ENCODE data around the gene UST.
"Not testable (repeated sequence)": the region's sequence is repeated elsewhere in the genome, so short reads cannot be mapped to it uniquely, and the experiment has no call there.

UST gene

GRCh38 chr6:148912252-148912651 is 165.4 kb downstream of the UST start:
- DNase-seq: no peak

GRCh38 chr6:148915810-148916209 is 169.0 kb downstream of the UST start:
- no peak for DNase-seq

DNA sequence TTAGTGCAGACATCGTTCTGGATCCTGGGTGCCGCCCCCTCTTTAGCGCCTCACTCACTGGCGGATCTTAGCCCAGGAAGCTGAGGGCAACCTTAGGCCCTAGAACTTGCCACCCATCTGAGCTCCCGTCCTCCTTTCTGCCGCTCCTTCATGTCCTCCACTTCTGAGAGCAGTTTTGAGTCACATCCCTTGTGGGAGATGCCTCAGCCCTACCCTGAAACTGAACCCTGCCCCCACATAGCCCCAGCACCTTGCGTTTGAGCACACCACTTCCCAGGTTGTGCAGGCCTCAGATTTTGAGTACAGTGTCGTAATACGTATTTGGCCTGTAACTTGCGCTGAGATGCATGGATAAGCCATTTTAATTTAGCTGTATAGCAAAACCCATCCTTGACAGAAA is 169.7 kb downstream of the UST start:
- DNase-seq: not testable (repeated sequence)

DNA sequence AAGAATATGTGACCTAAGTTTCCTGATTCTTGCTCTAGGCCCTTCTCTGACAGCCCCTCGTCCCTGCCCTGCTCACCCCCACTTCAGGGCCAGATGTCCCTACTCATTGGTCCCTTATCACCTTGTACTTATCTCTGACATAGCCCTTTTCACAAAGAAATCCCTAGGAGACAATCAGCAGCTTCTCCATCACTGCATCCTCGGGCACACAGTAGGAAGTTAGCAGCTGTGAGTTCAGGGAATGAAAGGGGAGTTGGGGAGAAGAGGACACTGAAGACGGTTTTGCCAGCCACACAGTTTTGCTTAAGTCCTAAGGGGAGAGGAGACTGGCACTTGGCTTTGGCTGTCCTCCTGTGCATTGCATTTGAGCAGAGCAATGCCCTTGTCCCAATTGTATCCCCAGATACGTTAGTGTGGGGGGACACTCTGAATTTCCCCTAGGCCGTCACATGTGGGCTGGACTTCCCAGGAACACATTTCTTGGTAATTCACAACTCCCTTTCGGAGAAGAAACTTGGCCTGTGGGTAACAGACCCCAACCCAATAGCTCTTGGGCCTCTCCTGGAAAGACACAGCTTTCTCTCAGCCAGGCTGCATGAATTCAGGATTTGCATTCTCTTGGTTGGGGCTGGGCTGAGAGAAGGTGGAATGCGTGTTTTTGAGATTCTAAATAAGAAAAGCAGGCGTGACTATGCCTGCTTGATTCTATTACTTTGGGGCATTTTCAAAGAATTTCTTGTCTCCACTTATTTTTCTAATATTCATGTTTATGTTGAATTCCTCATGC is 177.6 kb downstream of the UST start:
- DNase-seq: no peak

DNA sequence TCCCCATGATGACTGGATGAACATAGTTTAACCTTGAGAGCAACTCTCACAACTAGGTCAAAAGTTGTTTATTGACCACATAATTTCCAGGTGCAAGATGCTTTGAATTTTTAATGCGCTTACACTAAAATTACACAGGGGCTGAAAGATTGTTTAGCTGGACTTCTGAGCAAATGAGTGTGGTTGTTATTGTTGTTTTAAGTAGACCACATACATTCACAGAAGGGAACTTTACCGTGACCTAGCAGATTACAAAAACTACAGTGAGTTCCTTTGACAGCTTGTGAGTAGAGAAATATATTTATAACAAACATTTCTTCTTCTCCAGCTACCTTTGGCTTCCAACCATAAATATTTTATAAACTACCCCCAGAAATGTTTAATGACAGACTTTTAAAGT is 178.9 kb downstream of the UST start:
- no peak for DNase-seq

GRCh38 chr6:148926478-148926877 is 179.6 kb downstream of the UST start:
- no peak for DNase-seq

GRCh38 chr6:148927586-148927985 is 180.8 kb downstream of the UST start:
- DNase-seq: no peak

GRCh38 chr6:148928811-148929210 is 182.0 kb downstream of the UST start:
- DNase-seq: no peak

GRCh38 chr6:148932208-148932607 is 185.4 kb downstream of the UST start:
- no peak for DNase-seq

DNA sequence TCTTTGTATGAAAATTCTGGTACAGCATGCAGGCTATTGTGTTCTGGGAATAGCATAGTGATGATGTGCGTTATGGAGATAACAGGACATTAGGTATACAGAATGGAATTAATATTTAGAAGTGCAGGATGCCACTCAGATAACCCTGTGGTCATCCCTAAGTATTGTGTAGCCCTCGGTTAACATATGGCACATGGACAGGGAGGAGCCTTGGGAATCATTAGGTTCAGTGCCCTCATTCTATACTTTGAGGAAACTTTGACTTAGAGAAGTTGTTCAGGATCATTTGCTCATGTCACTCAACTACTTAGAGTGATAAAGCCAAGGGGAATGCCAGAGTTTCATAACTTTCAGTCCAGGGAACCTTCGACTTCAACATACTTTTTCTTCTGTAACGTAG is 185.9 kb downstream of the UST start:
- DNase-seq: no peak

GRCh38 chr6:148934539-148934938 is 187.7 kb downstream of the UST start:
- no peak for DNase-seq

- DNase-seq: no peak
These were observed 188.1 kb downstream of the UST start for GRCh38 chr6:148934961-148935360.

DNA sequence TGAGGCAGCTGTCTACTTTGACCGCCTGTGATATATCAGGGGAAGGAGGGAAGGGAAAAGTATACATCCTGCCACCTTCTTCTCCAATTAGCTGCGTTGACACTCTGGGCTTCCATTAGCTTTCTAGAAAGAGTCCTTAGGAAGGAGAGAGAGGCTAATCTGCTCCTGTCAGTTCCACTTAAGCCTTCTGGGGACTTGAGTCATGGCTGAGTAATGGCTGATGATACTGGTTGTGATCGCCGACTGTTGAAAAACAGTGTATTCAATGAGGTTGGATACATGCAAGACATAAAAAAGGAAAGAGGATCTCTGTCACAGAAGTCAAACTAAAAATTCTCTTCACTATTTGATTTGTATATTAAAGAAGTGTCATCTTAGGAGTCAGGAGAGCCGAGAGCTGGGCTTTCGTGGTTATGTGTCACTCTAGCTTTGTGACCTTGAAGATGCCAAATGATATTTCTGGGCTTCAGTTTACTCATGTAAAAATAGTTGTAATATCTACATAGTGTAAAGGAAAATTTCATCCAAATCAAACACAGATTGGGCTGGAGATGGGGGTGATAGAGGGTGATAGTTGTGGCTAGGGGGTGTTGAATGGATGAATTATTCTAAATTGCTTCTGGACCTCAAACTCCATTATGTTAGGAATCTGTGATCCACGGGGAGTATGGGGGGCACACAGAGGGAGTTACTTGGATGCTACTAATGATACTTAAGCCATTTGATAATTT is 189.0 kb downstream of the UST start:
- DNase-seq: no peak

DNA sequence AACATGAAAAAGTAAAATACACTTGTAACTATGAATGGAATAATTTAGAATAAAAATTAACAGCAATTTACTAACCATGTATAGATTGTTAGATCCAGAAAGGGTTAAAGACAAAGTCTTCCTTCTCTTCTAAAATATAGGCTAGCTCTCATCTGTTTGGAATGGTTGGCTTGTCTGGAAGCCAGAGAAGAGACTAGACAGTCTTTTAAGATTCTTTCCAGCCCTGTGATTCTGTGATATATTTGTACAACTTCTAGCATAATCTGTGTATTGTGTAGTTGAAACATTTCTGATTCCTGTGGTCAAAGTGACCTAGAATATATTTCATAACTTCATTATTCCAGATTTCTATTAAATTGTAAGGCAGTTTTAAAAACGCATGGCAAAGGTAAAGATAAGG is 196.6 kb downstream of the UST start:
- no peak for DNase-seq

- DNase-seq: no peak
These were observed 197.8 kb downstream of the UST start for GRCh38 chr6:148944608-148945007.

GRCh38 chr6:148945301-148946021 is 198.6 kb downstream of the UST start:
- DNase-seq: no peak

DNA sequence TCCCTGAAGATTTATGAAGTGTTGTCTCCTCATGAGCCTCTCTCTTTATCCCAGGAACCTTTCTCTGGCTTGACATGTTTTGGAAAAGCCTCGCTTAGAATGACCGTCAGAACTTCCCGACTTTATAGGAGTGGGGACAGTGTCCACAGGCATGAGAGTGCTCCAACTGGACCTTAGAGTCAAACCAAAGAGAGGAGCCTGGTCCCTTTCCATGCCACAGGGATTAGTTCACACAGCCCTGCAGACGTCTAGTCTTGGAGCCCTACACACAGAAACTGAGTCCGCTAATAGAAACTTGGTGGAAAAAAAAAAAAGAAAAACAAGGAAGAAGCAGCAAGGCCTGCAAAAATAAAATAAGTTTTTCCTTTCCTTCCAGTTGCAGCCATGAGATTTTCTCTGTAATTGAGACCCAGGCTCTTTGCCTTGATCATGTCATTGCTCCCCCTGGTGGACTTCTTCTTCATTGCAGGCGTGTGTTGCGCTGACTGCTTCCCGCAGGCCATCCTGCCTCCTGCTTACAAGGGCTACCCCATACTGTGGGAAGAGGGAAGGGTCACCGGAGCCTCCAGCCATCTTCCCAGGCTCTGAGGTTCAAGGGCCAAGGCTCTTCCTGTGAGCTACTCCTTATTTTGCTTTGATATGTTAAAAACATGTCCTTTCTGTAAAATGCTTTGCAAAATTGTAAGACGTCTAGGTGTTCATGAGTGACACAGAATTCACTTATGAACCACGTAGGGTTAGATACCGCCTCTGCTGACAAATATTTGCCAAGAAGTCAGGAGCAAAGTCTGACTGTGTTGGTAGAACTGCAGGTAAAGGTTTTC is 201.0 kb downstream of the UST start:
- peak; percentile 83 for DNase-seq

DNA sequence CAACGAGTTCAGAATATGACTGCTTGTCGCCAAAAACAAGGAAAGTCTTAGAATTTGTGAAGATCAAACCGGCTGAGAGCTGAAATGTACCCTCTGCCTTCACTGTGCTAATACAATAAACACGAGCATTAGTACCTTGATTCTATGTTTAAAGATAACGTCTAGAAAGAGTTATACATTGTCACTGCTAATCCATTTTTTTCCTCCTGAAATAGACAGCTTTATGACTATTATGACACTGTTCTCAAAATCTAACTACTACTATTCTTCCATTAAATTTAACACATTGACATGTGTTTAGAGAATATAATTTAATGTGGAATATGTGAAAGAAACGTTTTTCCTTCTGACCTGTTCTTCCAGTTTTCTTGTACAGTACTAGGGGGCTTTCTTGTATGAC is 204.8 kb downstream of the UST start:
- no peak for DNase-seq

- no peak for DNase-seq
These were observed 205.6 kb downstream of the UST start for GRCh38 chr6:148952147-148953035.

DNA sequence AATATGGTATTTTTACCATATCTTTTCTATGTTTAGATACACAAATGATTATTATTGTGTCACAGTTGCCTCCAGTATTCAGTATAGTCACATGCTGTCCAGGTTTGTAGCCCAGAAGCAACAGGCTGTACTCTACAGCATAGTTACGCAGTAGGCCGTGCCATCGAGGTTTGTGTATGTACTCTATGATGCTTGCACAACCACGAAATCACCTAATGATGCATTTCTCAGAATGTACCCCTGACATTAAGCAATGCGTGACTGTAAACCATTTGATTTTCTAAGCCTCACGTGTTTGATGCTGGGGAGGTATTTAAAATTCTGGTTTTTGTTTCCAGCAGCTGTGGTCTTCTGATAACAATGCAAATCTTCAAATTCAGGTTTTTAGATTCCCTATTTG is 207.6 kb downstream of the UST start:
- DNase-seq: no peak

DNA sequence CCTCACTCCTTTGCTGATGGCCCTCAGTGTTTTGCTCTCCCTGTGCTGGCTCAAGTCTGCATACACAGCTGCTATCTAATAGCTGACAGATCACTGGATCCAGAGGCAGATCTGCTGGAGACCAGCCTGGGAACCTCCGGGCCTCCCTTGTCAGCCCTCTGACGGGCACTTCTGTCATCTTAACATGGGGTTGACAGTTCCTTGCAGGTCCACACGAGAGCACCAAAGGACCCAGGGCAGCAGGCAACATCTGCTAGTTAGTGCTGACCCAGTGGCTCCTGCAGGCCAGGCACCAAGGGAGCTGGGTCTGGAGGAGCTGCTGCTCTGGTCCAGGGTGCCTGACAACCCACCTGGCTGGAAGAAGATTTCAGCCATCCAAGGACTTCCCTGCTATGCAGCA is 208.1 kb downstream of the UST start:
- DNase-seq: no peak

GRCh38 chr6:148955441-148955840 is 208.6 kb downstream of the UST start:
- no peak for DNase-seq

All from activated gamma-delta T cell treated with Interleukin-2 at 50 U/mL for 16 hours (primary cell).